H1 (cell line): ENCODE results near the gene NEURL4. TPM values are rescaled to one million over a fixed set of nuclear protein-coding genes. Genes with fewer than 3 reads are reported as not detected.

Experiments
- polyA plus RNA-seq, 7 experiments: library from polyadenylated mRNA; depleted of rRNA in 3 of 7; stranded (reverse) in 5 of 7; unstranded in 2 of 7; fragments of >200 nt in 5 of 7; fragments of 200-250 nt in 2 of 7; gene quantifications; 1 replicate in 5 of 7; 2 replicates in 1 of 7; 4 replicates in 1 of 7; pipeline versions ENCODE4 v1.2.1 to v1.2.3, GENCODE V29; 2011 to 2013; ENCODE audit warnings: missing spikeins in 2 of 7, mixed read lengths in 2 of 7
- small RNA-seq: library from polyadenylated mRNA; stranded (forward); fragments of <200 nt; extraction: miRNeasy Mini kit (QIAGEN cat#:217004); gene quantifications from one replicate; pipeline ENCODE3, GENCODE V24; 2013; ENCODE audit not compliant: insufficient read depth
- total RNA-seq: library from RNA; stranded (reverse); fragmentation: NEBNext Ultra II Directional; extraction: Animal tissue kit (Norgen Biotek cat#: 25700); gene quantifications from 2 replicates; pipeline ENCODE4 v1.2.1, GENCODE V29; 2021

The NEURL4 gene
- total and polyA plus RNA-seq, 2 of the 8 experiments (the other 6 are each of a cell fraction or from before 2014, with no cell fraction given), result 29.6 to 46.8 TPM

Small RNA genes within 50 kb of the gene (small RNA-seq; reads per million reads assigned to genes)
- gene AC026954.2, result not detected
- not detected for gene RF00019

Other genes with a start within 250 kb of the NEURL4 start
Only the 30 nearest of the 34 such genes appear.
- gene ASGR2, start 214.5 kb downstream of the NEURL4 start, total RNA-seq, result not detected in 2 replicates
- gene ASGR2, start 214.5 kb downstream of the NEURL4 start, polyA plus RNA-seq (2011; rRNA removed), result 0.61 and 0.91 TPM in 2 replicates
- gene ASGR1, start 150.0 kb downstream of the NEURL4 start, total RNA-seq, result 8.6 and 10.8 TPM in 2 replicates
- 14.5 and 16.1 TPM in 2 replicates for gene ASGR1, start 150.0 kb downstream of the NEURL4 start, polyA plus RNA-seq (2011; rRNA removed)
- 43.1 and 45.9 TPM in 2 replicates for gene DLG4, start 109.5 kb downstream of the NEURL4 start, total RNA-seq
- 18.9 and 35.2 TPM in 2 replicates for gene DLG4, start 109.5 kb downstream of the NEURL4 start, polyA plus RNA-seq (2011; rRNA removed)
- 169 and 181 TPM in 2 replicates for gene ACADVL, start 109.4 kb downstream of the NEURL4 start, total RNA-seq
- 231 and 317 TPM in 2 replicates for gene ACADVL, start 109.4 kb downstream of the NEURL4 start, polyA plus RNA-seq (2011; rRNA removed)
- gene DVL2, start 94.8 kb downstream of the NEURL4 start, total RNA-seq, result 59.3 and 59.6 TPM in 2 replicates
- gene DVL2, start 94.8 kb downstream of the NEURL4 start, polyA plus RNA-seq (2011; rRNA removed), result 19.0 and 29.7 TPM in 2 replicates
- gene PHF23, start 89.9 kb downstream of the NEURL4 start, total RNA-seq, result 62.8 and 65.1 TPM in 2 replicates
- 46.5 and 47.5 TPM in 2 replicates for gene PHF23, start 89.9 kb downstream of the NEURL4 start, polyA plus RNA-seq (2011; rRNA removed)
- gene GABARAP, start 86.9 kb downstream of the NEURL4 start, total RNA-seq, result 252 and 265 TPM in 2 replicates
- gene GABARAP, start 86.9 kb downstream of the NEURL4 start, polyA plus RNA-seq (2011; rRNA removed), result 351 and 581 TPM in 2 replicates
- gene CTDNEP1, start 77.6 kb downstream of the NEURL4 start, total RNA-seq, result 120 and 123 TPM in 2 replicates
- gene CTDNEP1, start 77.6 kb downstream of the NEURL4 start, polyA plus RNA-seq (2011; rRNA removed), result 106 and 114 TPM in 2 replicates
- 75.4 and 78.1 TPM in 2 replicates for gene ELP5, start 77.1 kb downstream of the NEURL4 start, total RNA-seq
- 107 and 117 TPM in 2 replicates for gene ELP5, start 77.1 kb downstream of the NEURL4 start, polyA plus RNA-seq (2011; rRNA removed)
- 119 and 129 TPM in 2 replicates for gene CLDN7, start 66.9 kb downstream of the NEURL4 start, total RNA-seq
- 118 and 196 TPM in 2 replicates for gene CLDN7, start 66.9 kb downstream of the NEURL4 start, polyA plus RNA-seq (2011; rRNA removed)
- gene SLC2A4, start 47.6 kb downstream of the NEURL4 start, total RNA-seq, result 5.7 and 6.4 TPM in 2 replicates
- 6.9 and 10.6 TPM in 2 replicates for gene SLC2A4, start 47.6 kb downstream of the NEURL4 start, polyA plus RNA-seq (2011; rRNA removed)
- gene YBX2, start 34.7 kb downstream of the NEURL4 start, total RNA-seq, result 27.6 and 30.5 TPM in 2 replicates
- gene YBX2, start 34.7 kb downstream of the NEURL4 start, polyA plus RNA-seq (2011; rRNA removed), result 19.2 and 35.5 TPM in 2 replicates
- 1,158 and 1,172 TPM in 2 replicates for gene EIF5A, start 21.7 kb downstream of the NEURL4 start, total RNA-seq
- gene EIF5A, start 21.7 kb downstream of the NEURL4 start, polyA plus RNA-seq (2011; rRNA removed), result 717 and 962 TPM in 2 replicates
- 67.0 and 74.8 TPM in 2 replicates for gene GPS2, start 14.0 kb downstream of the NEURL4 start, total RNA-seq
- gene GPS2, start 14.0 kb downstream of the NEURL4 start, polyA plus RNA-seq (2011; rRNA removed), result 152 and 203 TPM in 2 replicates
- gene ACAP1, start 7.2 kb upstream of the NEURL4 start, total RNA-seq, result 45.1 and 49.2 TPM in 2 replicates
- gene ACAP1, start 7.2 kb upstream of the NEURL4 start, polyA plus RNA-seq (2011; rRNA removed), result 11.9 and 18.0 TPM in 2 replicates
- gene KCTD11, start 22.8 kb upstream of the NEURL4 start, total RNA-seq, result 8.7 and 9.2 TPM in 2 replicates
- 8.6 and 11.7 TPM in 2 replicates for gene KCTD11, start 22.8 kb upstream of the NEURL4 start, polyA plus RNA-seq (2011; rRNA removed)
- gene TMEM95, start 25.8 kb upstream of the NEURL4 start, total RNA-seq, result 0.38 TPM in 1 of 2 replicates, not detected in the other
- not detected in 2 replicates for gene TMEM95, start 25.8 kb upstream of the NEURL4 start, polyA plus RNA-seq (2011; rRNA removed)
- gene TNK1, start 51.8 kb upstream of the NEURL4 start, total RNA-seq, result 7.6 and 8.7 TPM in 2 replicates
- 9.5 and 13.4 TPM in 2 replicates for gene TNK1, start 51.8 kb upstream of the NEURL4 start, polyA plus RNA-seq (2011; rRNA removed)
- gene PLSCR3, start 65.2 kb upstream of the NEURL4 start, total RNA-seq, result 35.7 and 38.7 TPM in 2 replicates
- 36.1 and 69.0 TPM in 2 replicates for gene PLSCR3, start 65.2 kb upstream of the NEURL4 start, polyA plus RNA-seq (2011; rRNA removed)
- 97.0 and 104 TPM in 2 replicates for gene TMEM256, start 74.8 kb upstream of the NEURL4 start, total RNA-seq
- gene TMEM256, start 74.8 kb upstream of the NEURL4 start, polyA plus RNA-seq (2011; rRNA removed), result 350 and 405 TPM in 2 replicates
- 62.6 and 62.8 TPM in 2 replicates for gene NLGN2, start 78.5 kb upstream of the NEURL4 start, total RNA-seq
- gene NLGN2, start 78.5 kb upstream of the NEURL4 start, polyA plus RNA-seq (2011; rRNA removed), result 21.2 and 45.6 TPM in 2 replicates
- gene SPEM1, start 91.0 kb upstream of the NEURL4 start, total RNA-seq, result not detected in 2 replicates
- 0.09 TPM in 1 of 2 replicates, not detected in the other for gene SPEM1, start 91.0 kb upstream of the NEURL4 start, polyA plus RNA-seq (2011; rRNA removed)
- gene SPEM2, start 96.3 kb upstream of the NEURL4 start, total RNA-seq, result not detected in 2 replicates
- gene SPEM2, start 96.3 kb upstream of the NEURL4 start, polyA plus RNA-seq (2011; rRNA removed), result 0.03 and 0.17 TPM in 2 replicates
- gene SPEM3, start 99.5 kb upstream of the NEURL4 start, total RNA-seq, result not detected in 2 replicates
- 0.02 TPM in 1 of 2 replicates, not detected in the other for gene SPEM3, start 99.5 kb upstream of the NEURL4 start, polyA plus RNA-seq (2011; rRNA removed)
- 11.2 and 12.2 TPM in 2 replicates for gene TMEM102, start 106.1 kb upstream of the NEURL4 start, total RNA-seq
- 10.2 and 14.9 TPM in 2 replicates for gene TMEM102, start 106.1 kb upstream of the NEURL4 start, polyA plus RNA-seq (2011; rRNA removed)
- 11.8 and 15.0 TPM in 2 replicates for gene FGF11, start 110.2 kb upstream of the NEURL4 start, total RNA-seq
- gene FGF11, start 110.2 kb upstream of the NEURL4 start, polyA plus RNA-seq (2011; rRNA removed), result 26.1 and 42.0 TPM in 2 replicates
- gene CHRNB1, start 115.7 kb upstream of the NEURL4 start, total RNA-seq, result 13.8 and 14.1 TPM in 2 replicates
- gene CHRNB1, start 115.7 kb upstream of the NEURL4 start, polyA plus RNA-seq (2011; rRNA removed), result 28.2 and 33.6 TPM in 2 replicates
- 10.1 and 11.2 TPM in 2 replicates for gene ZBTB4, start 150.3 kb upstream of the NEURL4 start, total RNA-seq
- gene ZBTB4, start 150.3 kb upstream of the NEURL4 start, polyA plus RNA-seq (2011; rRNA removed), result 5.9 and 8.1 TPM in 2 replicates
- not detected in 2 replicates for gene SLC35G6, start 152.1 kb upstream of the NEURL4 start, total RNA-seq
- gene SLC35G6, start 152.1 kb upstream of the NEURL4 start, polyA plus RNA-seq (2011; rRNA removed), result 0.05 TPM in 1 of 2 replicates, not detected in the other
- 150 and 157 TPM in 2 replicates for gene POLR2A, start 155.0 kb upstream of the NEURL4 start, total RNA-seq
- gene POLR2A, start 155.0 kb upstream of the NEURL4 start, polyA plus RNA-seq (2011; rRNA removed), result 26.8 and 62.7 TPM in 2 replicates